Measurements from ENCODE around the gene SYNDIG1.

The SYNDIG1 gene

DNA sequence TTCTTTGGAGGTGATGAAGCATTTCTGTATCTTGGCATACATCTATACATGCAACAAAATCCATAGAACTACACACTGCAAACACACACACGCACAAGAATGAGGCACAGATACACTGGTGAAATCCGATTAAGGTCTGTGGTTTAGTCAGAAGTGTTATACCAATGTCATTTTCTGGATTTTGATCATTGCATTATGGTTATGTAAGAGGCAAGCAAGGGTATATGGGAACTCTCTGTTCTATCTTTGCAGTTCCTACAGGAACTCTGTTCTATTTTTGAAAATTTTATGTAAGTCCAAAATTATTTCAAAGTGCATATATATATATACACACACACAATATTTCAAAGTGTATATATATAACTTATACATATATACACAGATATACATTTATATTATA is 101.7 kb downstream of the SYNDIG1 start:
- POLR2A ChIA-PET: no interaction called here
- CTCF ChIA-PET: no interaction called here

GRCh38 chr20:24572140-24572539 is 102.7 kb downstream of the SYNDIG1 start:
- DNase-seq (ENCODE audit: extremely low spot score): no peak
- POLR2A ChIA-PET: no interaction called here
- CTCF ChIA-PET: no interaction called here
- TF ChIP-seq CTBP1 (IDR thresholded peaks at IDR 0.05; ENCODE audit: borderline replicate concordance): no peak
- no peak for TF ChIP-seq ZNF384 (IDR thresholded peaks at IDR 0.05)
- no peak for TF ChIP-seq NFRKB (IDR thresholded peaks at IDR 0.05)
- no peak for TF ChIP-seq LEF1 (IDR thresholded peaks at IDR 0.05; ENCODE audit: borderline replicate concordance)
- TF ChIP-seq FOXK2 (IDR thresholded peaks at IDR 0.05): no peak
- no peak for TF ChIP-seq SP1 (IDR thresholded peaks at IDR 0.05)

More for the DNA sequence above, 101.7 kb downstream of the SYNDIG1 start:
- DNase-seq (ENCODE audit: extremely low spot score): no peak
- TF ChIP-seq TARDBP (IDR thresholded peaks at IDR 0.05): no peak
- no peak for TF ChIP-seq NFRKB (IDR thresholded peaks at IDR 0.05)
- no peak for TF ChIP-seq FOXA1 (IDR thresholded peaks at IDR 0.05)
- no peak for TF ChIP-seq PKNOX1 (IDR thresholded peaks at IDR 0.05)
- no peak for TF ChIP-seq BHLHE40 (IDR thresholded peaks at IDR 0.05; ENCODE audit: borderline replicate concordance)
- no peak for TF ChIP-seq SUZ12 (IDR thresholded peaks at IDR 0.05)
- TF ChIP-seq L3MBTL2 (conservative IDR thresholded peaks at IDR 0.05): no peak
- TF ChIP-seq ZNF384 (IDR thresholded peaks at IDR 0.05): no peak
- TF ChIP-seq FOXM1 (IDR thresholded peaks at IDR 0.05; ENCODE audit: borderline replicate concordance): no peak

DNA sequence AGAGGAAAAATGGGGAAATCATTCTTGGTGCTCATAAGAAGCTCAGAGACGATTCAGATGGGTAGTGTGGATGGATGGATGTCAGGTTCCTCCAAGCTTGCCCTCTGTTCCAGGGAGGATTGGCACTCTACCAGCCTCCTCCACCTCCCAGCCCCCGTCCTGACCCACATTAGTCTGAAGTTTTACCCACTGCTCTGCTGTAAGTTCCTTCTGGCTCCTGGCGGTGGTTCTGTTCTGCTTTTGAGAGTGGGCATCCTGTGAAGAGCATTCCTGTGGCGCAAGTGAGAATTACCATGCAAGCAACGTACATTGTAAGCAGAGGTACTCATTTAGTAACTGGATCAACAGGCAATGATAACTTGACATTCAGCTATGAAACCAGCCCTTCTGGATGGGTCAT is 103.4 kb downstream of the SYNDIG1 start:
- ChIA-PET CTCF (no interaction called here), POLR2A (no interaction called here)
- no peak for DNase-seq (ENCODE audit: extremely low spot score)
- no peak for TF ChIP-seq FOXK2 (IDR thresholded peaks at IDR 0.05)
- TF ChIP-seq BHLHE40 (IDR thresholded peaks at IDR 0.05; ENCODE audit: borderline replicate concordance): no peak
- no peak for TF ChIP-seq ARNT (IDR thresholded peaks at IDR 0.05)
- TF ChIP-seq ELF4 (IDR thresholded peaks at IDR 0.05): no peak
- no peak for TF ChIP-seq TARDBP (IDR thresholded peaks at IDR 0.05)
- no peak for TF ChIP-seq LEF1 (IDR thresholded peaks at IDR 0.05; ENCODE audit: borderline replicate concordance)
- no peak for TF ChIP-seq CTBP1 (IDR thresholded peaks at IDR 0.05; ENCODE audit: borderline replicate concordance)
- no peak for TF ChIP-seq L3MBTL2 (conservative IDR thresholded peaks at IDR 0.05)
- TF ChIP-seq PKNOX1 (IDR thresholded peaks at IDR 0.05): no peak

- TF ChIP-seq FOXA1 (IDR thresholded peaks at IDR 0.05) (no peak), NFRKB (IDR thresholded peaks at IDR 0.05) (no peak), PKNOX1 (IDR thresholded peaks at IDR 0.05) (no peak), SUZ12 (IDR thresholded peaks at IDR 0.05) (no peak), L3MBTL2 (conservative IDR thresholded peaks at IDR 0.05) (no peak), CTBP1 (IDR thresholded peaks at IDR 0.05; ENCODE audit: borderline replicate concordance) (no peak), LEF1 (IDR thresholded peaks at IDR 0.05; ENCODE audit: borderline replicate concordance) (no peak), FOXM1 (IDR thresholded peaks at IDR 0.05; ENCODE audit: borderline replicate concordance) (no peak), TARDBP (IDR thresholded peaks at IDR 0.05) (no peak), ARNT (IDR thresholded peaks at IDR 0.05) (no peak), SP1 (IDR thresholded peaks at IDR 0.05) (no peak)
- no peak for DNase-seq (ENCODE audit: extremely low spot score)
- ChIA-PET POLR2A (no interaction called here), CTCF (no interaction called here)
Observed at GRCh38 chr20:24573557-24573956, 104.1 kb downstream of the SYNDIG1 start.

DNA sequence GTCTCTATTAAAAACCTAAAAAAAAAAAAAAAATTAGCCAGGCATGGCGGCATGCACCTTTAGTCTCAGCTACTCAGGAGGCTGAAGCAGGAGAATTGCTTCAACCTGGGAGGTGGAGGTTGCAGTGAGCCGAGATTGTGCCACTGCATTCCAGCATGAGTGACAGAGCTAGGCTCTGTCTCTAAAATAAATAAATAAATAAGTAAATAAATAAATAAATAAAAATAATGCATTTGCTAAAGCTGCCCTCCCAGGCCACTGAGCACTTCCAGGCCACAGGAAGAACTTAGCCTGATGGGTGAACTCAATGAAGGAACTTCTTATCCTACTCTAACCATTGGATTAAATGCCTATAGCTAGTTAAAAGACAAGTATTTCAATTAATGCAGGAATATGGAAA is 104.9 kb downstream of the SYNDIG1 start:
- DNase-seq (ENCODE audit: extremely low spot score): no peak
- CTCF ChIA-PET: no interaction called here
- POLR2A ChIA-PET: no interaction called here
- no peak for TF ChIP-seq TARDBP (IDR thresholded peaks at IDR 0.05)

DNA sequence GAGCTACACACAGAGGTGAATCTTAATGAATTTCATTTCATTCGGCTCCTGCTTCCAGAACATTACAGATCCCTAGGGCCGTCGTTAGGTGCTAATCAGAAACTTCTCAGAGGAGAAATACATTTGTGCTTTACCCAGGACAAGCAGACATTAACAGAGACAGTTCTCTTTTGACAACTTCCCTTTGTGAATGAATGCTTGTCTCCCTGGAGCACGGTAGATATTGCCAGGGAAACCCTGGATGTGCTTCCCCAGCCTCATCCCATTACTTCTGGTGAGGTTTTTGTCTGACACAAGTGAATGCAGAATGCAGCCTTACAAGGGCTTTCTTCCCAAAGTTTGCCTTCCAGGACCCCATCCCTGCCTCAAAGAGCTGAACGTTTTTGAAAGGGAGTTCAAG is 105.4 kb downstream of the SYNDIG1 start:
- ChIA-PET POLR2A (no interaction called here), CTCF (no interaction called here)
- DNase-seq (ENCODE audit: extremely low spot score): no peak
- TF ChIP-seq ARNT (IDR thresholded peaks at IDR 0.05): no peak
- no peak for TF ChIP-seq FOXA1 (IDR thresholded peaks at IDR 0.05)
- TF ChIP-seq LEF1 (IDR thresholded peaks at IDR 0.05; ENCODE audit: borderline replicate concordance): no peak
- TF ChIP-seq L3MBTL2 (conservative IDR thresholded peaks at IDR 0.05): no peak
- TF ChIP-seq SP1 (IDR thresholded peaks at IDR 0.05): no peak
- TF ChIP-seq FOXK2 (IDR thresholded peaks at IDR 0.05): no peak
- no peak for TF ChIP-seq ELF4 (IDR thresholded peaks at IDR 0.05)
- no peak for TF ChIP-seq BHLHE40 (IDR thresholded peaks at IDR 0.05; ENCODE audit: borderline replicate concordance)
- TF ChIP-seq SUZ12 (IDR thresholded peaks at IDR 0.05): no peak
- TF ChIP-seq PKNOX1 (IDR thresholded peaks at IDR 0.05): no peak
- no peak for TF ChIP-seq FOXM1 (IDR thresholded peaks at IDR 0.05; ENCODE audit: borderline replicate concordance)
- TF ChIP-seq TARDBP (IDR thresholded peaks at IDR 0.05): no peak
- no peak for TF ChIP-seq NFRKB (IDR thresholded peaks at IDR 0.05)
- no peak for TF ChIP-seq ZNF384 (IDR thresholded peaks at IDR 0.05)
- no peak for TF ChIP-seq CTBP1 (IDR thresholded peaks at IDR 0.05; ENCODE audit: borderline replicate concordance)
- TF ChIP-seq HDGF (IDR thresholded peaks at IDR 0.05; ENCODE audit: borderline replicate concordance): no peak

- no peak for TF ChIP-seq ELF4 (IDR thresholded peaks at IDR 0.05)
- no peak for TF ChIP-seq L3MBTL2 (conservative IDR thresholded peaks at IDR 0.05)
- TF ChIP-seq FOXA1 (IDR thresholded peaks at IDR 0.05): no peak
- TF ChIP-seq FOXM1 (IDR thresholded peaks at IDR 0.05; ENCODE audit: borderline replicate concordance): no peak
- no peak for TF ChIP-seq BHLHE40 (IDR thresholded peaks at IDR 0.05; ENCODE audit: borderline replicate concordance)
- no peak for TF ChIP-seq CTBP1 (IDR thresholded peaks at IDR 0.05; ENCODE audit: borderline replicate concordance)
- TF ChIP-seq NFRKB (IDR thresholded peaks at IDR 0.05): no peak
- TF ChIP-seq SP1 (IDR thresholded peaks at IDR 0.05): no peak
- TF ChIP-seq ARNT (IDR thresholded peaks at IDR 0.05): no peak
- no peak for TF ChIP-seq HDGF (IDR thresholded peaks at IDR 0.05; ENCODE audit: borderline replicate concordance)
- TF ChIP-seq SUZ12 (IDR thresholded peaks at IDR 0.05): no peak
- no peak for TF ChIP-seq ZNF384 (IDR thresholded peaks at IDR 0.05)
- TF ChIP-seq TARDBP (IDR thresholded peaks at IDR 0.05): no peak
- TF ChIP-seq PKNOX1 (IDR thresholded peaks at IDR 0.05): no peak
- TF ChIP-seq LEF1 (IDR thresholded peaks at IDR 0.05; ENCODE audit: borderline replicate concordance): no peak
- TF ChIP-seq FOXK2 (IDR thresholded peaks at IDR 0.05): no peak
- ChIA-PET POLR2A (no interaction called here), CTCF (no interaction called here)
- DNase-seq (ENCODE audit: extremely low spot score): no peak
Observed at GRCh38 chr20:24575811-24576210, 106.4 kb downstream of the SYNDIG1 start.
